Measurements from ENCODE around the gene STRN3. TPM values are rescaled to one million over a fixed set of nuclear protein-coding genes. Genes with fewer than 3 reads are reported as not detected.
"Not testable (repeated sequence)": the region's sequence is repeated elsewhere in the genome, so short reads cannot be mapped to it uniquely, and the experiment has no call there.

STRN3 gene
- total RNA-seq, 2 experiments from 2014 or later: 16.0 to 18.1 TPM

GRCh38 chr14:30999038-30999773, 27.0 kb downstream of the STRN3 start:
- Mint-ChIP-seq H3K27me3 (no peaks in the 10 kb centered on the region), H3K4me1 (peaks cover 35% of the 10 kb centered on the region), H3K9me3 (peaks cover 9% of the 10 kb centered on the region), H3K36me3 (peaks cover 59% of the 10 kb centered on the region), H3K4me3 (no peak overlapping the region), H3K27ac (no peak overlapping the region)
- no peak for DNase-seq

GRCh38 chr14:30998100-30998706, 28.0 kb downstream of the STRN3 start:
- Mint-ChIP-seq H3K4me3 (no peak overlapping the region), H3K4me1 (peaks cover 35% of the 10 kb centered on the region), H3K27ac (no peak overlapping the region), H3K36me3 (peaks cover 56% of the 10 kb centered on the region), H3K9me3 (peaks cover 9% of the 10 kb centered on the region), H3K27me3 (no peaks in the 10 kb centered on the region)
- no peak for DNase-seq

DNA sequence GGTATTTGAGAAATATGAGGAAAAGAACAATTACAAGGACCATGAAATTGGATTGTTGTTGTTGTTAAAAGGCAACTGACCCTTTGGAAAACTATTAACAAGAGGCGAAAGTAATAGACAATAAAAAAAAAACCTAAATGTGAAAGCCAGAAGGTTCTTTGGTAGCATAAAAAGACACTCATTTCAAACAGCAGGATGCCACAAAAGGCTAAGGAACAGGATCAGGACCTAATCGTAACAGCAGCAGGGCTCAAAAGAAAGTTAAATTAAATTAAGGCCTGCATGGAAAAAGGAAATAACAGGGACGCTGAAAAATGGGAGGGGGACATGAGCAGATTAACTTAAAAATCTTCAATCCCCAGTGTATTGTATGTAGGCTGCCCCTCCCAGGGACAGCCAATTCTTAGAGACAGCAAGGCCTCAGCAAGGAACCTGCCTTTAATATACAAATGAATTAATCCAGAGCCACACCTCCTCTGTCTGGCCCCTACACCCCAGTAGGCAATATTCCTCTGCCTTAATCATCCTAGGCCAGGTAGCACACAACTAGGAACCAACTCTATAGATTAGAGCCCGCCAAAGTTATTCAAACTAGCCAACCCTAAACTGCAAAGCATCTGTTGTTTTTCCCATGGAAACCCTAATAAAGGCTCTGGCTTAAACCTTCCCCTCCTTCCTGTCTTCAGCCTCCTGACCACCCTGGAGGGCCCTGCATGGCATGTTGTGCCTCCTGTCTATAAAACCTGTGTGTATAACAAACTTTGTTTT, 29.1 kb downstream of the STRN3 start:
- Mint-ChIP-seq H3K36me3 (peaks cover 51% of the 10 kb centered on the region), H3K4me1 (peaks cover 33% of the 10 kb centered on the region), H3K27me3 (no peaks in the 10 kb centered on the region), H3K9me3 (peaks cover 9% of the 10 kb centered on the region), H3K27ac (no peak overlapping the region), H3K4me3 (no peak overlapping the region)
- DNase-seq: no peak

DNA sequence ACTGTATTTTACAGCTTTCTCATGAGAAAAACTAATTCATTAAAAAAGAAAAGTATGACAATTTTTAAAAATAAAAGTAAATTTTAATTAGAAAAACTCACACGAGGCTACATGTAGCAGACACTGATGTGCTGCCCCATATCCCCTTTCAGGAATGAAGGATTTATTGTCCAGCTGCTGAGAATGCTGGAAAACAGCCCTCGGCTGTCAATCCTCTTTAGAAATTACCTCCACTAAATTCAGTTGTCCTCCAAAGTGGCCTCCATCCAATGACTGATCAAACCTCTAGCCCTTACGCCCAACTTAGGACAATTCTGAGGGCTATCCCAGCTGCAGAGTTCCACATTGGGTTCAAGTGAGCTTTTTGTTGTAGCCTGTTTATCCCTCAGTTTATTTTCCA, 30.5 kb downstream of the STRN3 start:
- DNase-seq: no peak
- H3K9me3 Mint-ChIP-seq: peaks cover 9% of the 10 kb centered on the region
- H3K4me1 Mint-ChIP-seq: peaks cover 39% of the 10 kb centered on the region
- no peaks in the 10 kb centered on the region for H3K27me3 Mint-ChIP-seq
- H3K27ac Mint-ChIP-seq: peak overlapping the region; percentile 86
- peaks cover 39% of the 10 kb centered on the region for H3K36me3 Mint-ChIP-seq
- H3K4me3 Mint-ChIP-seq: no peak overlapping the region

- Mint-ChIP-seq H3K27ac (peak overlapping the region; percentile 86), H3K9me3 (peaks cover 9% of the 10 kb centered on the region), H3K4me1 (peaks cover 40% of the 10 kb centered on the region), H3K36me3 (peaks cover 35% of the 10 kb centered on the region), H3K27me3 (no peaks in the 10 kb centered on the region), H3K4me3 (peak overlapping the region; percentile 32)
- DNase-seq: no peak
These were observed 31.2 kb downstream of the STRN3 start for GRCh38 chr14:30994681-30995620.

DNA sequence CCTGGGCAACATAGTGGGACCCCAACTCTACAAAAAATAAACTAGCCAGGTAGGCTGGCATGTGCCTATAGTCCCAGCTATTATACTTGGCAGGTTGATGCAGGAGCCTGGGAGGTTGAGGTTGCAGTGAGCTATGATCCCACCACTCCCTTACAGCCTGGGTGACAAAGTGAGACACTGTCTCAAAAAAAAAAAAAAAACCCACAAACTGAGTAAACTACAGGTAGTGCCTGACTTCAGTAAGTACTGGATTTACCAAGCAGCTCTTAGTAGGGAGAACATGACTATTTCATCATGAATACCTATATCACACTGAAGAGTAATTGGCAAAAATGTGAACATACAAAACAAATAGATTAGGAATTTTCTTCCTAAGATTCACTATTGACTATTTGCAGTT, 33.1 kb downstream of the STRN3 start:
- peaks cover 50% of the 10 kb centered on the region for H3K4me1 Mint-ChIP-seq
- DNase-seq: no peak
- no peaks in the 10 kb centered on the region for H3K27me3 Mint-ChIP-seq
- H3K36me3 Mint-ChIP-seq: peaks cover 25% of the 10 kb centered on the region
- peaks cover 4% of the 10 kb centered on the region for H3K9me3 Mint-ChIP-seq
- H3K27ac Mint-ChIP-seq: no peak overlapping the region
- H3K4me3 Mint-ChIP-seq: no peak overlapping the region

DNA sequence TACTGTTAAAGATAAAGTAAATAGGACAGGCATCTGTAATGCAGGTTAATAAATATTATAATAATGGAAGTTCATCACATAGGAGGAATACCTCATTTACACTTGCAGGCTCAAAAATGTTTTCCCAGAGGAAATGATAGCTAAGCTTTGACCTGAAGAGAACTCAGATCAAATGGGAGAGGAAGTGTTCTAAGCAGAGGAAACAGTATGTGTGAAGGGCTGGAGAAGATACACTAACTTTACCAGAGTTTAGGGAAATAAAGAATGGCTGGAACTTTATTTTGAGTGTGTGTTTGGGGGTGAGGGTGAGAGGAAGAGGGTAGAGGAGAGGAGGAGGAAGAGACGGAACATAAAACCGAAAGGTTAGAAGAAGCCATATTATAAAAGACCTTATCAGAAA, 34.8 kb downstream of the STRN3 start:
- peak overlapping the region; percentile 7 for H3K27ac Mint-ChIP-seq
- peaks cover 45% of the 10 kb centered on the region for H3K4me1 Mint-ChIP-seq
- H3K27me3 Mint-ChIP-seq: no peaks in the 10 kb centered on the region
- no peaks in the 10 kb centered on the region for H3K9me3 Mint-ChIP-seq
- DNase-seq: no peak
- peaks cover 9% of the 10 kb centered on the region for H3K36me3 Mint-ChIP-seq
- H3K4me3 Mint-ChIP-seq: no peak overlapping the region

DNA sequence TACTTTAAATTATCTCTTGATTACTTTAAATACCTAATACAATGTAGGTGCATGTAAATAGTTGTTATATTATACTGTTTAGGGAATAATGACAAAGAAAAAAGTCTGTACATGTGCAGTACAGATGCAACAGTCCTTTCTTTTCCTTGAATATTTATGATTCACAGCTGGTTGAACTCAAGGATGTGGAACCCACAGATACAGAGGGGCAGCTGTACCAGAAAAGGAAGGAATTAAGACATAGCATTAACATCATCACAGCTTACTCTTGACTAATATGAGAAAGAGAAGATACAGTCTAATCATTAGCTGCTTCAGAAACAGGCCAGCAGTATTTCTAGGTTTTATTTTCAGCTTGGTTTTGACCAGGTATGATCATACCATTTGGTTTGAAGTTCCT, 35.4 kb downstream of the STRN3 start:
- Mint-ChIP-seq H3K27me3 (no peaks in the 10 kb centered on the region), H3K27ac (no peak overlapping the region), H3K4me1 (peaks cover 42% of the 10 kb centered on the region), H3K4me3 (no peak overlapping the region), H3K36me3 (peaks cover 9% of the 10 kb centered on the region), H3K9me3 (no peaks in the 10 kb centered on the region)
- no peak for DNase-seq

DNA sequence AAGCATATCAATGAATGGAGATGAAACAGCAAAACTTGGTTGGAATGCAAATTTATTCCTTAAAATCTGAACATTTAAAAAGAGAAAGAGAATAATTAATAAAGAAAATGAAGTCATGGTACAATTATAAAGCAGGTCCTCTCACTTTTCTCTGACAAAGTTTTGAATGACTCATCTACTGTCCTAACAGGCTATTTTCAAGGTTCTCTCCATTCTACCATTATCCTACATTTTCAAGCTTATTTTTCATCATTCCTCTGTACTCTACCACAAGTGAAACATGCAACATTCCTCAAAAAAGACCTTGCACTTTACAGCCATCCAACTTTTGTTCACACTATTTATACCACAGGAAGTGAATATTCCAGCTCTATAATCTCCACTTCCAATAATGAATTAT, 37.7 kb downstream of the STRN3 start:
- H3K4me3 Mint-ChIP-seq: no peak overlapping the region
- peaks cover 33% of the 10 kb centered on the region for H3K4me1 Mint-ChIP-seq
- DNase-seq: no peak
- H3K27me3 Mint-ChIP-seq: no peaks in the 10 kb centered on the region
- H3K9me3 Mint-ChIP-seq: no peaks in the 10 kb centered on the region
- no peak overlapping the region for H3K27ac Mint-ChIP-seq
- H3K36me3 Mint-ChIP-seq: peaks cover 12% of the 10 kb centered on the region

DNA sequence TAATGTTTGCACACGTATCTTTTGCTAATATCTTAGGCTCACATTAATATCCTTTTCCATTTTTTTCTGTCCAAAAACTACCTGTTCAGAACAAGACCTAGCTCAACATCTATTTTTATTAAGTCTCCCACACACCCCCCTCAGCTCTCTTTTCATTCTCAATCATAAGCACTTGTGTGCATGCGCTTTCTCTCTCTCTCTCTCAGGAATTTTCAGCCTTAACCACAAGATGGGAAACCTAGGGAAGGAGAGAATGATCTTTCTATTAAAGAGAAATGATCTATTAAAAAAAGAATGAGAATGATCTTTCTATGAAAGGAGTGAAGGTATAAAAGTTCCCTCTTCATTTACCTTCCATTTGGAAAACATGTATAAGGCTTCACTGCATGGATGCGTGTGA, 40.4 kb downstream of the STRN3 start:
- H3K9me3 Mint-ChIP-seq: no peaks in the 10 kb centered on the region

GRCh38 chr14:30983858-30984257, 42.3 kb downstream of the STRN3 start:
- no peak overlapping the region for H3K4me3 Mint-ChIP-seq
- H3K4me1 Mint-ChIP-seq: peaks cover 32% of the 10 kb centered on the region
- peaks cover 6% of the 10 kb centered on the region for H3K36me3 Mint-ChIP-seq
- H3K9me3 Mint-ChIP-seq: no peaks in the 10 kb centered on the region
- H3K27ac Mint-ChIP-seq: no peak overlapping the region
- H3K27me3 Mint-ChIP-seq: no peaks in the 10 kb centered on the region
- no peak for DNase-seq

More for the DNA sequence above, 40.4 kb downstream of the STRN3 start:
- peaks cover 12% of the 10 kb centered on the region for H3K36me3 Mint-ChIP-seq
- H3K4me3 Mint-ChIP-seq: no peak overlapping the region
- H3K27ac Mint-ChIP-seq: peak overlapping the region; percentile 54
- H3K4me1 Mint-ChIP-seq: peaks cover 30% of the 10 kb centered on the region
- no peaks in the 10 kb centered on the region for H3K27me3 Mint-ChIP-seq
- no peak for DNase-seq

- H3K4me1 Mint-ChIP-seq: peaks cover 32% of the 10 kb centered on the region
- no peaks in the 10 kb centered on the region for H3K9me3 Mint-ChIP-seq
- no peak overlapping the region for H3K4me3 Mint-ChIP-seq
- H3K36me3 Mint-ChIP-seq: peaks cover 4% of the 10 kb centered on the region
- no peaks in the 10 kb centered on the region for H3K27me3 Mint-ChIP-seq
- no peak overlapping the region for H3K27ac Mint-ChIP-seq
- DNase-seq: no peak
These were observed 43.6 kb downstream of the STRN3 start for GRCh38 chr14:30982533-30982932.

DNA sequence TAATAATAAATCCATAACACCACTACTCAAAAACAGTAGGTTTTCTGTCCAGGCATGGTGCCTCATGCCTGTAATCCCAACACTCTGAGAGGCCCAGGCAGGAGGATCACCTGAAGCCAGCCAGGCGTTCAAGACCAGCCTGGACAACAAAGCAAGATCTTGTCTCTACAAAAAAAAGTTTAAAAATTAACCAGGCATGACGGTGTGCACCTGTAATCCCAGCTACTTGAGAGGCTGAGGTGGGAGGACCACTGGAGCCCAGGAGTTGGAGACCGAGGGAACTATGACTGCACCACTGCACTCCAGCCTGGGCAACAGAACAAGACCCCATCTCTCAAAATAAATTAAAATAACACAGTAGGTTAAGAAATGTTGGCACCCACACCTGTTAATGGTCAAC, 45.2 kb downstream of the STRN3 start:
- no peak overlapping the region for H3K4me3 Mint-ChIP-seq
- no peak for DNase-seq
- peaks cover 29% of the 10 kb centered on the region for H3K4me1 Mint-ChIP-seq
- H3K9me3 Mint-ChIP-seq: no peaks in the 10 kb centered on the region
- peaks cover 8% of the 10 kb centered on the region for H3K36me3 Mint-ChIP-seq
- H3K27ac Mint-ChIP-seq: peak overlapping the region; percentile 12
- no peaks in the 10 kb centered on the region for H3K27me3 Mint-ChIP-seq

- DNase-seq: peak; percentile 12
- H3K27ac Mint-ChIP-seq, H3K27me3 Mint-ChIP-seq, H3K4me3 Mint-ChIP-seq, H3K9me3 Mint-ChIP-seq, H3K36me3 Mint-ChIP-seq: not testable (repeated sequence)
- H3K4me1 Mint-ChIP-seq: peaks cover 28% of the 10 kb centered on the region
These were observed 46.0 kb downstream of the STRN3 start for GRCh38 chr14:30980106-30980704.
